Urothelium cell line (cell line): ENCODE results near the gene PDE6B.

ENCODE experiments used
- DNase-seq: peaks from one replicate; pipeline ENCODE4 v3.0.0; 2011; ENCODE audit warnings: low spot score, mixed read lengths
- FAIRE-seq: peaks from 2 replicates; lab custom pipeline; 2011; peaks lifted over from hg19 to GRCh38; lab: Jason Lieb, UNC

PDE6B gene

DNA sequence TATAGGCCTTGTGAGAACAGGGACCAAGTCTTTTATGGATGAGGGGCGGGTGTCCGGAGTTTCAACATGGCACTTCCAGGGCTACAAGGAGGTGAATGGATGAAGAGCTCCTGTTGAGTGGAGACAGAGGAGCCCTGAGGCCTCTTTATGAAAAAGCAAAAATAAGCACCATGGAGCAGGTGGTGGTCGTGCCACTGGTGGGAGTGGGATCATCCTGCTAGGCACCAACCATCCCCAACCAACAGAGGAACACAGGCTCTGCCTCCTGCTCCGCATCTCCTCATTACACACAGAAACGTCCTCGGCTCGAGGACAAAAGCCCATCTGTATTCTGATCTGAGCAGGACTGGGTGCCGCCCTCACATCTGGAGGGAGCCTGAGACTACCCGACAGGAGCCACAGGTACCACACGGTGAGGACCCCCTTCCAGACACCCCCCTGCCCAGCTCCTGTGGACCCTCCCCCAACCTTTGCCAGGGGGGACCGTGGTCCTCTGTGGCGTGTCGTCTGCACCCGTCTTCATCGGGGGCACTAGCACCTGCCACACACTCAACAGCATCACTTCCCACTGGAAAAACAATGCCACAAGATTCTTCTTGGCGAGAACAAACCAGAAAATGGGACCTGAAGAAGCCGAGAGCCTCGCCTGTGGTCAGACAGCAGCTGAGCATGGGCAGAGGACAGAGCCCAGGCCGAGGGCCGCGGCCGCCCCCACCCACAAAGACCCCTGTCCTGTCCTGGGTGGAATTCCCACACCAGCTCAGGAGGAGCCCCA lies 3.9 kb upstream of the PDE6B start:
- DNase-seq (no peak), FAIRE-seq (no peak)

DNA sequence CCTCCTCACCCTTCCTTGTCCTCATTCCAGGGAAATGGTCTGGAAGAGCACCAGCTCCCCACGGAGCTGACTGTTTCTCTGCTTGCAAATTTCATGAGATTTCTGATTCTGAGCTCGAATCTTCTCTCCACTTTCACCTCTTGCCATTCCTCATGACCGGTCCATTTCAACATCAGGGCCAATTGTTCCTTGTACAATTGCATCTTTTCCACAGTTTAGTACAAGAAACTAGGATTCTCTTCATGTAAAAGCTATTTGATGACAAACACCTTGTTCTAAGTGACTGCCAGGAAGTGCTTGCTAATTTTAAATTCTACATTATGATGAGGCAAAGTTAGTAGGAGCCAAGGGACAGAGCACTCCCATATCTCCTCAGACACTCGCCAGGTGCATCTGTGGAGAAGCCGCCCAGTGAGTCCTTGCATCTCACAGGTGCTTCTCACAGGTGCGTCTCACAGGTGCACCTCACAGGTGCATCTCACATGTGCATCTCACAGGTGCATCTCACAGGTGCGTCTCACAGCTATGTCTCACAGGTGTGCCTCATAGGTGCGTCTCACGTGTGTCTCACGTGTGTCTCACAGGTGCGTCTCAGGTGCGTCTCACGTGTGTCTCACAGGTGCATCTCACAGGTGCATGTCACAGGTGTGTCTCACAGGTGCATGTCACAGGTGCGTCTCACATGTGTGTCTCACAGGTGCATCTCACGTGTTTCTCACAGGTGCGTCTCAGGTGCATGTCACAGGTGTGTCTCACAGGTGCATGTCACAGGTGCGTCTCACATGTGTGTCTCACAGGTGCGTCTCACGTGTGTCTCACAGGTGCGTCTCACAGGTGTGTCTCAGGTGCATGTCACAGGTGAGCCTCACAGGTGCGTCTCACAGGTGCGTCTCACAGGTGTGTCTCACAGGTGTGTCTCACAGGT lies 3.0 kb upstream of the PDE6B start:
- DNase-seq (no peak), FAIRE-seq (no peak)

GRCh38 chr4:622996-623913 lies 2.1 kb upstream of the PDE6B start:
- FAIRE-seq = no peak
- no peak for DNase-seq

GRCh38 chr4:623914-624566 lies 1.3 kb upstream of the PDE6B start:
- no peak for FAIRE-seq
- DNase-seq = no peak

DNA sequence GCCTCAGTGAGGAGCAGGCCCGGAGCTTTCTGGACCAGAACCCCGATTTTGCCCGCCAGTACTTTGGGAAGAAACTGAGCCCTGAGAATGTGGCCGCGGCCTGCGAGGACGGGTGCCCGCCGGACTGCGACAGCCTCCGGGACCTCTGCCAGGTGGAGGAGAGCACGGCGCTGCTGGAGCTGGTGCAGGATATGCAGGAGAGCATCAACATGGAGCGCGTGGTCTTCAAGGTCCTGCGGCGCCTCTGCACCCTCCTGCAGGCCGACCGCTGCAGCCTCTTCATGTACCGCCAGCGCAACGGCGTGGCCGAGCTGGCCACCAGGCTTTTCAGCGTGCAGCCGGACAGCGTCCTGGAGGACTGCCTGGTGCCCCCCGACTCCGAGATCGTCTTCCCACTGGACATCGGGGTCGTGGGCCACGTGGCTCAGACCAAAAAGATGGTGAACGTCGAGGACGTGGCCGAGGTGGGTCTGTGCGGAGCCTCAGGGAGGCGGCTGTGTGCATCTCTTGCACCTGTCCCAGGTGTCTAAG lies 323 bp downstream of the PDE6B start:
- no peak for DNase-seq
- no peak for FAIRE-seq

GRCh38 chr4:626201-627091 lies 1.1 kb downstream of the PDE6B start:
- DNase-seq (no peak), FAIRE-seq (no peak)

- FAIRE-seq (no peak), DNase-seq (no peak)
Measured at GRCh38 chr4:627347-628125, 2.2 kb downstream of the PDE6B start.

- FAIRE-seq (no peak), DNase-seq (no peak)
Measured at GRCh38 chr4:628311-628741, 3.0 kb downstream of the PDE6B start.

- FAIRE-seq (no peak), DNase-seq (no peak)
Measured at GRCh38 chr4:628821-629635, 3.7 kb downstream of the PDE6B start.

DNA sequence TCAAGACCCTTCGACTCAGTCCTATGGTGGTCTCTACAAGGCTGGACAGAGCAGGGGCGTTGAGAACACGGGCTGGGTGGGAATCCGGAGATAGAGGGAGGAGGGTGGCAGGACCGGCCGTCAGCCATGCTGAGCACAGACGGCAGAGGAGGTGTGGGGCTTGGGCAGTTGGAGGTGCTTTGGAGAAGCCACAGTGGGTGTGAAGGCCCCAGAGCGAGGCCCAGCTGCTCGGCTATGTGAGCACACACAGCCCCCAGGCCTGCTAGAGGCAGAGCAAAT lies 4.2 kb downstream of the PDE6B start:
- DNase-seq (no peak), FAIRE-seq (no peak)

DNA sequence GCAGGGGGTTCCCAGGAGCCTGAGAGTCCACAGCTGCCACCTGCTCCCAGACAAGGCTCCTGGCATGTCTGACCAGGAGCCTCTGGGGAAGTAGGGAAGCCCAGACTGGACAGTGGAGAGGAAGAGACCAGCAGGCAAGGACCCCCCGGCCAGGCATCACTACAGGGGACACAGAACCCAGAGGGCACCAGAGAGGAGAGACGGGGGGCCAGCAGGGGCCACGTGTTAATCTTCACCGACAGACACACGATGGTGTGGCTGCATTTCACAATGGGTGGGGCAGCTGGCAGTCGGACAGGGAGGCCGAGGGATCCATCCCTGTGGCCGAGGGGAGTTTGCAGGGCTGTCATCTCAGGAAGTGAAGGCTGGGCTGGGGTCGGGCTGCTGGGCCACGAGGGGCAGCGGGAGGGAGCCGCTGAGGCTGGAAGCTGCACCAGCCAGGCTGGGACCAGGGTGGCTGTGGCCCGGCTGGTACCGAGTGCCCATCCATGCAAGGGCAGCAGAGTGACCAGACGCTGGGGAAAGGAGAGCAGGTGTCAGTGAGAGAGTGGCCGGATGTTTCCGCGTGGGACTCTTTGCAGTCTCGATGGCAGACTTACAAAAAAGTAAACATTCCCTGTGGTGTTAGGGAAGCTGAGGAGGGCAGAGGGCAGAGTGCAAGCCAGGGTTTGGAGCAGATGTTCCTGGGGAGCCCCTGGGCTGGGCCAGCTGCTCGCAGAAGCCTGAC lies 4.7 kb downstream of the PDE6B start:
- no peak for DNase-seq
- FAIRE-seq = no peak

DNA sequence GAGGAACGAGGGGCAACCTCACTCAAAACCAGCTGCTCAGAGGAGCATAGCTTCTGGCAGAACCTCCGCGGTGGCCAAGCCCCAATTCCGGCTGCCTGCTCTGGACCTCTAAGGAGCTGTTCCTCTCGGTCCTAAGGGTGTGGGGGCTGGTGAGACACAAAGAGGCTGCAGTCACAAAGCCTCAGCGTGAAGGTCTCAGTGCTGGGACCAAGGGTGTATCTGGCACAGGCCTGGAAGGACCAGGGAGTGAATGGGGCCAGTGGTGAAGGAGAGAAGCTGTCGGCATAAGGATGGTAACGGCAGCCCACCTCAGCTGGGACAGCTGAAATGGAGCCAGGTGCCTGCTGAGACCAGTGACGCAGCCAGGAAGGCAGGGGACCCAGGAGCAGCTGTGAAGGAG lies 5.3 kb downstream of the PDE6B start:
- DNase-seq (no peak), FAIRE-seq (no peak)

DNA sequence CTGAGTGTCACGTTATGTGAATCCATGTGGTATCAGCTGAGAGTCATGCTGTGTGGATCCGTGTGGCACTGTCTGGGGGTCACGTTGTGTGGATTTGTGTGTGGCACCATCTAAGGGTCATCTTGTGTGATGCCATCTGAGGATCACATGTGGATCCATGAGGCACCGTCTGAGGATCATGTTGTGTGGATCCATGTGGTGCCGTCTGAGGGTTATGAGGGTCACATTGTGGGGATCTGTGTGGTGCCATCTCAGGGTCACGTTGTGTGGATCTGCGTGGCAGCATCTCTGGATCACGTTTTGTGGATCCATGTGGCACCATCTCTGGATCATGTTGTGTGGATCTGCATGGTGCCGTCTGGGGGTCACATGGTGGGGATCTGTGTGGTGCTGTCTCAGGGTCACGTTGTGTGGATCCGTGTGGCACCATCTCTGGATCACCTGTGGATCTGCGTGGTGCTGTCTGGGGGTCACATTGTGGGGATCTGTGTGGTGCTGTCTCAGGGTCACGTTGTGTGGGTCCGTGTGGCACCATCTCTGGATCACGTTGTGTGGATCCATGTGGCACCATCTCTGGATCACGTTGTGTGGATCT lies 6.9 kb downstream of the PDE6B start:
- DNase-seq (no peak), FAIRE-seq (no peak)

- FAIRE-seq = no peak
Measured at GRCh38 chr4:632926-633325, 7.6 kb downstream of the PDE6B start.

GRCh38 chr4:633406-633805 lies 8.0 kb downstream of the PDE6B start:
- FAIRE-seq (no peak), DNase-seq (no peak)

More at GRCh38 chr4:632926-633325, 7.6 kb downstream of the PDE6B start:
- no peak for DNase-seq

GRCh38 chr4:633976-634598 lies 8.7 kb downstream of the PDE6B start:
- no peak for FAIRE-seq
- DNase-seq = no peak
